Measurements from ENCODE around the gene PAX3.

The PAX3 gene

DNA sequence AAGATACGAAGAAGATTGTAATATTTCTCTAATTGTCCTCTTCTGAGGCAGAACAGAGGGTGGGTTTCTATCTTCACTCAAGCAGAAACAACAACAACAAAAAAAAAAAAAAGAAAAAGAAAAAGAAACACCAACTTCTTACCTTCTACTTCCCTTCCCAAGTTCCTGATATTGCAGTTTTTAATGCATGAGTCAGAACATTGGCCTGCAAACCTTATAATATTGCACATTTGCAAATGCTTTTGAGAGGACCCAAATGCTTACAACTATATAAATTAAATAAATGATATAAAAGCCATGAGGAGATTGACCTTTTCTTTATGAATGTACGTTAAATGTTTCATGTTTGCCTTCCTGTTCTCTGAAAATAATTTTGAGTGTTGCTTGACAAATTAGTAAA is 37.3 kb downstream of the PAX3 start:
- Histone ChIP-seq H3K27me3 (ENCODE audit: control insufficient read depth in 1 of 2, insufficient read depth in 2 of 2, low read length in 2 of 2) (peaks cover 3 to 14% of the 10 kb centered on the region in 2 donors), H3K4me3 (ENCODE audit: low read length in 2 of 2) (no peak overlapping the region), H3K4me1 (ENCODE audit: control insufficient read depth, insufficient read depth, low read length) (no peaks in the 10 kb centered on the region), H3K9ac (ENCODE audit: low read length in 2 of 2) (no peak overlapping the region), H3K9me3 (ENCODE audit: control insufficient read depth in 2 of 2, low read length in 2 of 2) (no peaks in the 10 kb centered on the region), H3K36me3 (ENCODE audit: control insufficient read depth in 2 of 2, insufficient read depth in 2 of 2, low read length in 2 of 2) (no peaks in the 10 kb centered on the region), H3K27ac (ENCODE audit: low read length) (no peak overlapping the region)

DNA sequence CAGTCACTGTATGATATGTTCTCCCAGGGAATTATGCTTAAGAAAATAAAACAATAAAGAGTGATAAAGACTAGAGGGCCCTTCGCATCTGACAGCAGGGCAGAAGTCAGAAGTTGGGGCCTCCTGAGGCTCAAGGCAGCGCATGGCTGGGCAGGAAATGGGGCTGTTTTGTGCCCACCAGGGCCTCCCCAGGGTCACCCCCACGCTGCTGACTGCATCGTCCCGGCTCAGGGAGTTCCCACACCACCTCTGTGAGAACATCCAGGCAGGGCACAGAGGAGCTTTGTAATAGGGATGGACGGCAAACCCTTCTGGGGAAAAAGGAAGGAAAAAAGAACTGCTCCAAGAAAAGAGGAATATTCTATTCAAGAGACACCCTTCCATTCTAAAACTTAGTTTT is 41.2 kb downstream of the PAX3 start:
- Histone ChIP-seq H3K36me3 (ENCODE audit: control insufficient read depth in 2 of 2, insufficient read depth in 2 of 2, low read length in 2 of 2) (no peaks in the 10 kb centered on the region), H3K4me1 (ENCODE audit: control insufficient read depth, insufficient read depth, low read length) (no peaks in the 10 kb centered on the region), H3K27ac (ENCODE audit: low read length) (no peak overlapping the region), H3K27me3 (ENCODE audit: control insufficient read depth in 1 of 2, insufficient read depth in 2 of 2, low read length in 2 of 2) (peaks cover 6 to 7% of the 10 kb centered on the region in 2 donors), H3K9ac (ENCODE audit: low read length in 2 of 2) (no peak overlapping the region), H3K9me3 (ENCODE audit: control insufficient read depth in 2 of 2, low read length in 2 of 2) (no peaks in the 10 kb centered on the region), H3K4me3 (ENCODE audit: low read length in 2 of 2) (no peak overlapping the region)

- Histone ChIP-seq H3K4me3 (ENCODE audit: low read length in 2 of 2) (no peak overlapping the region), H3K9me3 (ENCODE audit: control insufficient read depth in 2 of 2, low read length in 2 of 2) (no peaks in the 10 kb centered on the region), H3K9ac (ENCODE audit: low read length in 2 of 2) (no peak overlapping the region), H3K27ac (ENCODE audit: low read length) (no peak overlapping the region), H3K4me1 (ENCODE audit: control insufficient read depth, insufficient read depth, low read length) (no peaks in the 10 kb centered on the region), H3K36me3 (ENCODE audit: control insufficient read depth in 2 of 2, insufficient read depth in 2 of 2, low read length in 2 of 2) (no peaks in the 10 kb centered on the region), H3K27me3 (ENCODE audit: control insufficient read depth in 1 of 2, insufficient read depth in 2 of 2, low read length in 2 of 2) (peaks cover 6 to 7% of the 10 kb centered on the region in 2 donors)
Measured at GRCh38 chr2:222256250-222256649, 42.5 kb downstream of the PAX3 start.

- Histone ChIP-seq H3K27me3 (ENCODE audit: control insufficient read depth in 1 of 2, insufficient read depth in 2 of 2, low read length in 2 of 2) (peaks cover 6 to 7% of the 10 kb centered on the region in 2 donors), H3K4me1 (ENCODE audit: control insufficient read depth, insufficient read depth, low read length) (no peaks in the 10 kb centered on the region), H3K36me3 (ENCODE audit: control insufficient read depth in 2 of 2, insufficient read depth in 2 of 2, low read length in 2 of 2) (no peaks in the 10 kb centered on the region), H3K9ac (ENCODE audit: low read length in 2 of 2) (no peak overlapping the region), H3K4me3 (ENCODE audit: low read length in 2 of 2) (no peak overlapping the region), H3K9me3 (ENCODE audit: control insufficient read depth in 2 of 2, low read length in 2 of 2) (no peaks in the 10 kb centered on the region), H3K27ac (ENCODE audit: low read length) (no peak overlapping the region)
Measured at GRCh38 chr2:222255090-222255489, 43.7 kb downstream of the PAX3 start.

- Histone ChIP-seq H3K4me3 (ENCODE audit: low read length in 2 of 2) (no peak overlapping the region), H3K4me1 (ENCODE audit: control insufficient read depth, insufficient read depth, low read length) (no peaks in the 10 kb centered on the region), H3K9me3 (ENCODE audit: control insufficient read depth in 2 of 2, low read length in 2 of 2) (no peaks in the 10 kb centered on the region), H3K27ac (ENCODE audit: low read length) (no peak overlapping the region), H3K27me3 (ENCODE audit: control insufficient read depth in 1 of 2, insufficient read depth in 2 of 2, low read length in 2 of 2) (peaks cover 0 to 2% of the 10 kb centered on the region in 2 donors), H3K36me3 (ENCODE audit: control insufficient read depth in 2 of 2, insufficient read depth in 2 of 2, low read length in 2 of 2) (no peaks in the 10 kb centered on the region), H3K9ac (ENCODE audit: low read length in 2 of 2) (no peak overlapping the region)
Measured at GRCh38 chr2:222250313-222250712, 48.5 kb downstream of the PAX3 start.

DNA sequence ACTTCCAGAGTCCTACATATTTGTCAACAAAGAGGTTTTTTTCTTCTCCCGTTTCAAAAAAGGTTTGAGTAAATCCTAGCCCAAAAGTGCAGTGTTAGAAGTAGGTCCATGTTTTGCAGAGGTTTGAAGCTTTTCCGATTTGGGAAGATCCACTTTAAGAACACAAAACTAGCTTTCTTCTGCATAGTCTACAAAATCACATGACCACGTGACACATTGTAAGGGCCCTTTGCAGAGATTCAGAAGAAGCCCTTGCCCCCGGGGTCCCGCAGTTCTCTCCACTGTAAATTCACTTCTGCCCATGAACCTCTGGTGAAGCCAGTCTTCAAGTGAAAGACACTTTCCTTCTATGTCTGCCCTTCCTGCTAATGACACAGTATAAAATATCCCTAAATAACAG is 49.4 kb downstream of the PAX3 start:
- no peaks in the 10 kb centered on the region for H3K9me3 ChIP-seq (ENCODE audit: control insufficient read depth in 2 of 2, low read length in 2 of 2)
- H3K9ac ChIP-seq (ENCODE audit: low read length in 2 of 2) = no peak overlapping the region
- H3K27me3 ChIP-seq (ENCODE audit: control insufficient read depth in 1 of 2, insufficient read depth in 2 of 2, low read length in 2 of 2) = no peaks in the 10 kb centered on the region
- H3K36me3 ChIP-seq (ENCODE audit: control insufficient read depth in 2 of 2, insufficient read depth in 2 of 2, low read length in 2 of 2) = no peaks in the 10 kb centered on the region
- no peaks in the 10 kb centered on the region for H3K4me1 ChIP-seq (ENCODE audit: control insufficient read depth, insufficient read depth, low read length)
- H3K4me3 ChIP-seq (ENCODE audit: low read length in 2 of 2) = no peak overlapping the region
- H3K27ac ChIP-seq (ENCODE audit: low read length) = no peak overlapping the region

DNA sequence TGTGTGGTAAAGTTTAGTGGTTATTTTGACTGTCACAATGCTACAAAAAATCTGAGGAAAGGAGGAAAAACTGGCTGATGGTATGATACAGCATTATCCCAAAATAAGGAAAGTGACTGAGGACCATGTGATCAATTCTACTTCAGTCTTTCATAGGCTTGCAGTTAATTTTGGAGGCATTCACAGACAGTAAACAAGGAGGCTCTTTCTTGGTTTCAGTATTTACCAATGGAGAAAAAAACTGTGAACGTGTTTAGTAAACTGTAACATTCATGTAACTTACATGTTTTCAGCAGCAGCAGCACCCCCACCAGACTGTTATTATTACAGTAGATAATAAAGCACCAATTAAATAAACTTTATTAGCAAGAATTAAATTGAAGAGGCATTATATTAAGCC is 50.0 kb downstream of the PAX3 start:
- no peaks in the 10 kb centered on the region for H3K4me1 ChIP-seq (ENCODE audit: control insufficient read depth, insufficient read depth, low read length)
- H3K4me3 ChIP-seq (ENCODE audit: low read length in 2 of 2) = no peak overlapping the region
- H3K36me3 ChIP-seq (ENCODE audit: control insufficient read depth in 2 of 2, insufficient read depth in 2 of 2, low read length in 2 of 2) = no peaks in the 10 kb centered on the region
- no peaks in the 10 kb centered on the region for H3K27me3 ChIP-seq (ENCODE audit: control insufficient read depth in 1 of 2, insufficient read depth in 2 of 2, low read length in 2 of 2)
- no peak overlapping the region for H3K27ac ChIP-seq (ENCODE audit: low read length)
- no peak overlapping the region for H3K9ac ChIP-seq (ENCODE audit: low read length in 2 of 2)
- H3K9me3 ChIP-seq (ENCODE audit: control insufficient read depth in 2 of 2, low read length in 2 of 2) = no peaks in the 10 kb centered on the region

GRCh38 chr2:222248256-222248655 is 50.5 kb downstream of the PAX3 start:
- Histone ChIP-seq H3K27me3 (ENCODE audit: control insufficient read depth in 1 of 2, insufficient read depth in 2 of 2, low read length in 2 of 2) (no peaks in the 10 kb centered on the region), H3K9me3 (ENCODE audit: control insufficient read depth in 2 of 2, low read length in 2 of 2) (no peaks in the 10 kb centered on the region), H3K4me3 (ENCODE audit: low read length in 2 of 2) (no peak overlapping the region), H3K36me3 (ENCODE audit: control insufficient read depth in 2 of 2, insufficient read depth in 2 of 2, low read length in 2 of 2) (no peaks in the 10 kb centered on the region), H3K9ac (ENCODE audit: low read length in 2 of 2) (no peak overlapping the region), H3K4me1 (ENCODE audit: control insufficient read depth, insufficient read depth, low read length) (no peaks in the 10 kb centered on the region), H3K27ac (ENCODE audit: low read length) (no peak overlapping the region)

DNA sequence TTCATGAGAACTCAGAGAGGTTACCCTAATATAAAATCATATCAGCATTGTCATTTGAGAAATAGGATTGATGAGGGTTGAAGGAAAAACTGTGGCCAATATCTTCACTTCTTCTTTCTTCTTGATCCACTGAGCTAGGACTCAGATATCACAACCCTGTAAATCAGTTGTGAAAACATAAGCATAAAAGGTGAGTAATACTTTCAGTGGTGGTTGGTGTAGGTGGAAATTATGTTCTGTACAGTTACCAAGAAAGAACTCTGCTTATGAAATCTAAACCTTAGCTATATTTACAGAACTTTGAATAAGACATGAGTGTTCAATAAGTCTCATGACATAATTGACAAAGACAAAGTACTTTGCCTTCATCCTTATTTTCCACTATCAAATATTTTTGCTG is 56.3 kb downstream of the PAX3 start:
- Histone ChIP-seq H3K9ac (ENCODE audit: low read length in 2 of 2) (no peak overlapping the region), H3K4me1 (ENCODE audit: control insufficient read depth, insufficient read depth, low read length) (no peaks in the 10 kb centered on the region), H3K27ac (ENCODE audit: low read length) (no peak overlapping the region), H3K36me3 (ENCODE audit: control insufficient read depth in 2 of 2, insufficient read depth in 2 of 2, low read length in 2 of 2) (no peaks in the 10 kb centered on the region), H3K9me3 (ENCODE audit: control insufficient read depth in 2 of 2, low read length in 2 of 2) (no peaks in the 10 kb centered on the region), H3K27me3 (ENCODE audit: control insufficient read depth in 1 of 2, insufficient read depth in 2 of 2, low read length in 2 of 2) (peaks cover 21 to 27% of the 10 kb centered on the region in 2 donors), H3K4me3 (ENCODE audit: low read length in 2 of 2) (no peak overlapping the region)

GRCh38 chr2:222241128-222241870 is 57.5 kb downstream of the PAX3 start:
- Histone ChIP-seq H3K27me3 (ENCODE audit: control insufficient read depth in 1 of 2, insufficient read depth in 2 of 2, low read length in 2 of 2) (peaks cover 21 to 27% of the 10 kb centered on the region in 2 donors), H3K4me3 (ENCODE audit: low read length in 2 of 2) (no peak overlapping the region), H3K9ac (ENCODE audit: low read length in 2 of 2) (no peak overlapping the region), H3K9me3 (ENCODE audit: control insufficient read depth in 2 of 2, low read length in 2 of 2) (no peaks in the 10 kb centered on the region), H3K27ac (ENCODE audit: low read length) (no peak overlapping the region), H3K36me3 (ENCODE audit: control insufficient read depth in 2 of 2, insufficient read depth in 2 of 2, low read length in 2 of 2) (no peaks in the 10 kb centered on the region), H3K4me1 (ENCODE audit: control insufficient read depth, insufficient read depth, low read length) (no peaks in the 10 kb centered on the region)

DNA sequence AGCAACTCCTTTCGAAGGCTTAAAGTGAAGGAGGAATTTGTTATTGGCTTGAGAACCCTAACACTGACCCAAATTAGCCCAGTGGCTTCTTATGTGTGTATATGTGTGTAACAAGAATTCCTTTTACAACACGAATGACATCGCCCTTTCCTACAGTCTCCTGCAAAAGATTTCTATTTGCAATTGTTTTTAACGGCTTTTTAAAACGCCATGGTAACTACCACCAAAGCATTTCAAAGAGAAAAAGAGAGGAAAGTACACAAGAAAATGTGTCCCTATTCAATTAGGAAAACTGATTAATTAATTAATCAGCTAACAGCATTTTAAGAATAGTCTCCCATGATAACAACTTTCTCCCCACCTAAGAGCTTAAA is 58.1 kb downstream of the PAX3 start:
- H3K9me3 ChIP-seq (ENCODE audit: control insufficient read depth in 2 of 2, low read length in 2 of 2) = no peaks in the 10 kb centered on the region
- no peak overlapping the region for H3K4me3 ChIP-seq (ENCODE audit: low read length in 2 of 2)
- H3K27ac ChIP-seq (ENCODE audit: low read length) = no peak overlapping the region
- no peaks in the 10 kb centered on the region for H3K4me1 ChIP-seq (ENCODE audit: control insufficient read depth, insufficient read depth, low read length)
- no peak overlapping the region for H3K9ac ChIP-seq (ENCODE audit: low read length in 2 of 2)
- H3K27me3 ChIP-seq (ENCODE audit: control insufficient read depth in 1 of 2, insufficient read depth in 2 of 2, low read length in 2 of 2) = peaks cover 21 to 27% of the 10 kb centered on the region in 2 donors
- H3K36me3 ChIP-seq (ENCODE audit: control insufficient read depth in 2 of 2, insufficient read depth in 2 of 2, low read length in 2 of 2) = no peaks in the 10 kb centered on the region

All from stomach smooth muscle (tissue), 2 donors.